GM19043 (cell line): ENCODE data around the gene NPHP4.
"Not testable (repeated sequence)": the region's sequence is repeated elsewhere in the genome, so short reads cannot be mapped to it uniquely, and the experiment has no call there.

Experiments used
- ATAC-seq: cut with Tn5 transposase; IDR thresholded peaks from one replicate; pipeline ENCODE4 v1.9.1; 2021; ENCODE audit warnings: low read depth; ENCODE audit not compliant: unreplicated experiment

NPHP4 gene

DNA sequence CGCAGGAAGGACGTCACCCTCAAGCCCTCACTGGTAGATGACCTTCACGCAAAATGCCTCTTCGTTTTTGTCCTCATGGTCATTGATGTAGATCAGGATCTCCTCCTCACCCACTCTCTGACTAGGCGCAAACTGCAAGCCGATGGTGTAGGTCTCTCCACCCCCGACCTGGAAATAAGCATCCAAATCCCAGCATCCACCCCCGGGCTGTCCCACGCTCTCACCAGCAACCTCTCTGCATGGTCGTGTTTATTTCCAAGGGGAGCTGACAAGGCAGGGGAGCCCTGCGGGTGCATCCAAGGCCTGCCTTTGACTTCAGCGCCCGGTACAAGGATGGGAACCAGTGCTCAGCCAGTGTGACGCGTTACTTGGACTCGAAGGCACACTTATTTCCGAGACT, 129.0 kb downstream of the NPHP4 start:
- ATAC-seq, result no peak

- ATAC-seq, result no peak
Measured at GRCh38 chr1:5861871-5862825, 130.1 kb downstream of the NPHP4 start.

DNA sequence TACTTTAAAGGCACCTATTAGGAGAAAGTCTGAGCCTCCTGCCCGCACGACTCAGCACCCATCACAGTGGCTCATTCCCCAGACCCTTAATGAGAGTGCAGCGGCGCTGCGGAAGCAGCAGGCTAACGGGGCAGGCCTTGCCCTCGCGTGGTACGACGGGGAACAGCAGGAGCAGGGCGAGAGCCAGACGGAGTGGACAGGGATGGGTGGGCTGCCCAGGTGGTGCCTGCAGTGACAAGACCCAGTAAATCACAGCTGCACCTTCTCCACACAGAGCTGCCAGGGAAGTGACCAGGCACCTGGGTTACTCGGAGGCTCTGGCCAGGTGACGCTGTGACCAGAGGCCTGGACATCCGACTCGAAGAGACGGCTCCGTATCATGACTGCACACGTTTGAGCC, 131.9 kb downstream of the NPHP4 start:
- no peak for ATAC-seq

DNA sequence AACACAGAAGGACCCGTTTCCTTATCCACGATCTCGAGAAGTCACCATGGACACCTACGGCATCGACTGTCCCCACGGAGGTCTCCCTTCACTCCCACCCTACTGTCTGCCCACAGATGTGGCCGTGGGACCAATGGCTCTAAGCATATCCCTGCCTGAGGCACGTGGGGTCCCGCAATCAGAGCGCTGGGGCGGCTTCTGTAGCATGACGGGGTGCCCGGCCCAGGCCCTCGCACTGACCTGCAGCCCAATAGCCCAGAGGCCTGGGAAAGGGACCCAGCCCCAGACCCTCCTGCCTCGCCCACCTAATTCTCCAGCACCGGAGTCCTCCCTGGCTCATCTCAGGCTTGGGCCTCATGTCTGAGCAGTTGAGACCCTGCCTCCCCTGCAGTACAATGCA, 132.5 kb downstream of the NPHP4 start:
- no peak for ATAC-seq

DNA sequence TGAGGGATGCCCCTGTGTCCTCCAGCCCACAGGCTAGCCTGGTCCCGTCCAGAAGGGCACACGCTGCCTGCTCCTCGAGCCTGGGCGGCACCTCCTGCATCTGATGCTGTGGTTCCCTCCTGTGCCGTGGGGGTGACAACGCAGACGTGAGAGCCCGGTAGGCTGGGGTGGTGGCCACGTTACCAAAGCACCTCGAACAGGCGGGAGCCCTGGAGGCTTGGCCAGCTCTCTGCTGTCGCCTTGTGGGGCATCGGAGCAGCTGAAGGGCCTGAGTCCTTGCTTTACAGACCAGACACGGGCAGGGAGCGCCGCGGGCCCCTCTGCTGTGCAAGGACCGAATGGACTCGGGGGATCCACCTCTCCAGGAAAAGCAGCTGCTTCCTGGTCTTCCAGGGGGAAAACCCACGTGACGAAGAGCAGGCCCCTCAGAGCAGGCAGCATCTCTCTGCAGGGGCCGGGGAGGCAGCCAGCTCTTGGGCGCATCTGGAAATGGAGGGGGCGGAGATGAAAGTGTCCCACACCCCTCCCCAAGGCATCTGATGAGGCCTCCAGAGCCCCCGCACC, 133.3 kb downstream of the NPHP4 start:
- no peak for ATAC-seq

- ATAC-seq, result no peak
Measured at GRCh38 chr1:5858246-5858645, 134.0 kb downstream of the NPHP4 start.

GRCh38 chr1:5857508-5858090, 134.6 kb downstream of the NPHP4 start:
- ATAC-seq, result no peak

GRCh38 chr1:5857011-5857410, 135.2 kb downstream of the NPHP4 start:
- no peak for ATAC-seq

- ATAC-seq, result no peak
Measured at GRCh38 chr1:5856246-5856815, 135.9 kb downstream of the NPHP4 start.

DNA sequence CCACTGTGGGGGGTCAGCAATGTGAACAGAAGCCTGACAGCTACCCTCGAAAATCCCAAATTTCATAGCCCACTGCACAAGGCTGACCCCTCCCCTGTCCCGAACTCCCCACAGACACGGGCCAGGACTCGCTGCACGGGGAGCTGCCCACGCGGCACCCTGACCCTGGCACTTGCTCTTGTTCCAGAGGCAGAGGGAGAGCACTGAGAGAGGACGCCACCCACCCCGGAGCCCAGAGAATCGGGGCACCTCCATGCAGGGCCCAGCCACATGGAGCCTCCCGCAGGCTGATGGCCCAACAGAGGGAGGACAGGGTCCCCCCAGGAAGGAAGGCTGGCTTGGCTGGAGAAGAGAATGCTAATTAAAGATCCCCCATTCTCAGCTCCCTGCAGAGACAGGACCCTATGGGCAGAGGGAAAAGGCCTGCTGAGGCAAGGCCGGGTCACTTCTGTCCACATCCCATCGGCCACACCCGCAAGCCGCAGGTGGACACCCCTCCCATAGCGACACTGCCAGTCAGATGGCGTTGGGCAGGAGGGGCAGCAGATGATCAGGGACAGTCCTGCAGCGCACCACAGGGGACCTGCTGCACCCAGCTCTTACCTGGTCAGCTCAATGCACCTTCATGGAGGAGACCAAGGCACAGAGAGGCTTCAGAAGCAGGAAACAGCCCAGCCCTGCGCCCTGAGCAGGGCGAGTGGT, 136.9 kb downstream of the NPHP4 start:
- no peak for ATAC-seq

- ATAC-seq, result no peak
Measured at GRCh38 chr1:5854754-5855153, 137.5 kb downstream of the NPHP4 start.

GRCh38 chr1:5853858-5854257, 138.4 kb downstream of the NPHP4 start:
- not testable (repeated sequence) for ATAC-seq

GRCh38 chr1:5850503-5850902, 141.7 kb downstream of the NPHP4 start:
- ATAC-seq, result no peak

- no peak for ATAC-seq
Measured at GRCh38 chr1:5849550-5849949, 142.7 kb downstream of the NPHP4 start.

DNA sequence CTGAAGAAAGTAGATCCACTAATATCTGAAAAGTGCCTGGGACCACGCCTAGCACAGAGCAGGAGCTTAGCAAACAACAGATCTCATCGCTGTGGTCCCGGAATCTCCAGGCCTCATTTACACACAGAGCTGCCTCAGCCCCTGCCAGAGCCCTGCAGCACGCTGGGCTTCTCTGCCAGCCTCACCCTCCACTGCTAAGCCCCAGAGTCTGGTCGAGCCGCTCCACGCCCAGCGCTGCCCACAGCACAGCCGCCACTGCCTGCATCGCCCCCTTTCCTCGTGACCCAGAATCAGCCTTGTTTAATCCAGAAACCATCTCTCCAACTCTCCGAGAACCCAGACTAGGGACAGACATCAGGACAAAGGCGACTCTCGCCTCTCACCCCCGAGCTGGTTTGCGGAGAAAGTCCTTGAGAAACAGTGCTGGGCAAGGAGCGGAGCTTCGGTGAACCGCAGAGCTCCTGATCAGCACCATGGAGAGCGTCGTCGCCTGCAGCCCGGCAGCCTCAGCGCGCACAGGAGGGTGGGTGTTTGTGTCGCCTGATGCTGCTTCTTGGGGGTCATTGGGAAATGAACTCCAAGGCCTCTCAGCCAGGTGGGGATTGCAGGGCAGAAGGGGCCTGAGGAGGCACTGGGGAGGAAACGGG, 145.1 kb downstream of the NPHP4 start:
- ATAC-seq, result no peak

- no peak for ATAC-seq
Measured at GRCh38 chr1:5845376-5845775, 146.8 kb downstream of the NPHP4 start.

DNA sequence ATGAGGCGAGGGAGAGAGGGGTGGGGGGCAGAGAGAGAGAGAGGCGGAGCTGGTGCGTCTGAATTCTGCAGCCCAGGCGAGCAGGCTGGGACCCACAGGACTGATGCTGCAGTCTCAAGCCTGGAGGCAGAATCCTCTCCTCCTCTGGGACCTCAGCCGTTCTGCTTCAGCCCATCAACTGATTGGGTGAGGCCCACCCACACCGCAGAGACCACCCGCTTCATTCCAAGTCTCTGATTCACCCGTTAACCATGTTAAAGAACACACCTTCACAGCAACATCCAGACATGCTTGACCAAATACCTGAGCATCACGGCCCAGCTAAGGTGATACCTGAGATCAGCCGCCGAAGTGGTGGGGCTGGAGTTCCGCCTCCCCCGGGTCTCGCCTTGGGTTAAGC, 147.8 kb downstream of the NPHP4 start:
- no peak for ATAC-seq

DNA sequence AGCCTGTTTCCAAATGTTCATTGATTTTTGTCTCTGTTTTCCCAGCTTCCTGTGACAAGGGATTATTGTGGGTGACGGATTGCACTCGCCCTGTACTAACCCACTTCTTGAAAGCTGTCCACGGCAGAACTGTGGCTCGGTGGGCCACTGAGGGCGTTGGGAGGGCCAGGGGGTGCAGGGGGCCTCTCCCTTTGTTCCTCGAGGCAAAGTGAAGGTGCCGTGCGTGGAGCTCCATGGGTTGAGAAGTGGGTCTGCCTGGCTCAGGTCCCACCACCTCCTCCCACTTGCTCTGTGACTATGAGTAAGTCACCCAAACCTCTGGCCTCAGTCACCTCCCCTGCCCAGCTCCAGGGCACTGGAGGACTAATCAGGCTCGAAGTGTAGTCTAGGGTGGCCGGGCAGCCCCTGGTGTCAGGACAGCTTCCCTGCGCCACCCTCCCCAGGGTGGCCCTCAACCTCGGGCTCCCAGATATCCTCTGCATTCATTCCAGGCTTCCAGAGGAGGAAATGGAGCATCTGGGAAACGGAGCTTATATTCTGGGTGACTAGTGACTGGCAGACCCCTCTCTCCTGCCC, 148.6 kb downstream of the NPHP4 start:
- ATAC-seq, result no peak

- no peak for ATAC-seq
Measured at GRCh38 chr1:5842679-5843078, 149.5 kb downstream of the NPHP4 start.

DNA sequence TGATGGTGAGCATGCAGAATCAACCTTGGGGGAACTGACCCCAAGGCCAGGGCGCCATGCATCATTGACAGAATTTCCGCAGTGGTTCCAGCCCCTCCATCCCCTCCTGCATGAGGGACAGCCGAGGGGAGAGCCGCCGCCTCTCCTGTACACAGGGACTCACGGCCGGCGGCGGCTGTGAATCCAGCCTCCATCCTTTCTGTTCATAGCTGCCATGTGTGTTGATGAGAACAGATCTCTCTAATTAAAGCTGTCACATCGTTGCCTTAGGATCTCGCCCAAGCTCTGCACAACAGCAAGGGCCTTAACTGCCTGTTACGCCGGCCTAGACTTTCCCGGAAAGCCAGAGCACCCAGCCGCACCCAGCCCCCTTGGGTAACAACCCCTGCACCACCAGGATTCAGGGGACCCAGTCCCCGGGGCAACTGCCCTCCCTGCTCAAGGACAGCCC, 151.6 kb downstream of the NPHP4 start:
- ATAC-seq, result no peak
